T-helper 17 cell (primary cell): ENCODE measurements around the gene ADGRE1. TPM values are rescaled to one million over a fixed set of nuclear protein-coding genes. Genes with fewer than 3 reads are reported as not detected.

Experiments
- ATAC-seq: fragments of 150-1000 bp; cut with Tn5 transposase; 2 replicates; pipeline ENCODE4 v1.10.0; 2021; ENCODE audit warnings: mild to moderate bottlenecking, moderate library complexity
- DNase-seq, 3 donors: peaks; one replicate each; pipeline versions ENCODE4 v3.0.0 to v3.0.0-alpha.2; 2020 to 2021
- H3K9me3 ChIP-seq: one replicate; pipeline ENCODE4 v1.7.0; 2013; ENCODE audit warnings: low read length, mild to moderate bottlenecking; ENCODE audit not compliant: control insufficient read depth, poor library complexity, severe bottlenecking
- H3K27ac Mint-ChIP-seq: one replicate; pipeline ENCODE4 v1.8.0; 2022; ENCODE audit warnings: mild to moderate bottlenecking, moderate library complexity, mixed read lengths
- H3K27me3 Mint-ChIP-seq: one replicate; pipeline ENCODE4 v1.8.0; 2022; ENCODE audit warnings: mixed read lengths
- H3K36me3 Mint-ChIP-seq: one replicate; pipeline ENCODE4 v1.8.0; 2022; ENCODE audit warnings: low read depth, mixed read lengths
- H3K4me1 Mint-ChIP-seq: one replicate; pipeline ENCODE4 v1.8.0; 2022; ENCODE audit warnings: mild to moderate bottlenecking, mixed read lengths
- H3K4me3 Mint-ChIP-seq: one replicate; pipeline ENCODE4 v1.8.0; 2022; ENCODE audit warnings: mild to moderate bottlenecking, moderate library complexity, mixed read lengths
- total RNA-seq, 4 donors: library from RNA in 2 of 4; stranded (reverse) in 2 of 4; gene quantifications; one replicate each; pipeline ENCODE4 v1.2.3 and lab custom pipeline; 2022 to 2026

The ADGRE1 gene
- total RNA-seq, 2 donors from 2014 or later, result 3.6 to 6.6 TPM

DNA sequence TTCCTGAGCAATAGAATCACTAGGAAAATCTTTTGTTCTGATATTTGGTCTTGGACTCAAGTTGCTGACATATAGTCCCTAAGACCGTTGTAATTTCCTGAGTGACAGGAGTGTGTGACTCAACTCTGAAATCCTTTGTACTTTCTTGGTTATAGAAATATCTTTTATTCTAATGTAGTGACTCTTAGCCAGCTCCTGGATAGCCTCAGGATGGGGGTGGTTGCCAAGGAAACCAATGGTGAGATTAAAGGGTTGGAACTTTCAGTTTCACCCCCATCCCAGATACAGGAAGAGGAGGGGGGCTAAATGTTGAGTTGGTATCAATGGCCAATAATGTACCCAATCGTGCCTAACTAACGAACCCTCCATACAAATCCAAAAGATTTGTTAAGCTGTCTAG lies 92.0 kb downstream of the ADGRE1 start:
- H3K9me3 ChIP-seq, result no peaks in the 10 kb centered on the region
- H3K4me1 Mint-ChIP-seq, result no peaks in the 10 kb centered on the region
- no peak for DNase-seq
- peaks cover 3% of the 10 kb centered on the region for H3K36me3 Mint-ChIP-seq
- peaks cover 5% of the 10 kb centered on the region for H3K27me3 Mint-ChIP-seq
- ATAC-seq, result no peak
- H3K27ac Mint-ChIP-seq, result no peak overlapping the region
- H3K4me3 Mint-ChIP-seq, result no peak overlapping the region

DNA sequence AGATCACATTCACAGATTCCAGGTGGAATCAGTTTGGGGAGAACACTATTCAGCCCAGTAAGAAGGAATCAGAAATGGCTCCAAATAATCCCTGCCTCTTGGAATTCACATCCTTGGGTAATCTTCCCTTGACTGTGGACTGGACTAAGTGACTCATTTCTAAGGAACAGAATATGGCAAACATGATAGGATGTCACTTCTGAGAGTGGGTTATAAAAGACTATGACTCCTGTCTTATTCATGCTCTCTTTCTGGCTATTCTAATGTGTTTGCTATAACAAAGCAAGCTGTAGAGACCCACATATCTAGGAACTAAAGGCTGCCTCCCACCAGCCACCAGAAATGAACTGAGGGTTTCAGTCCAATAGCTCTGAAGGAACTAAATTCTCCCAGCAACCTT lies 96.1 kb downstream of the ADGRE1 start:
- Mint-ChIP-seq H3K27ac (no peak overlapping the region), H3K36me3 (no peaks in the 10 kb centered on the region), H3K4me1 (no peaks in the 10 kb centered on the region), H3K27me3 (no peaks in the 10 kb centered on the region), H3K4me3 (no peak overlapping the region)
- H3K9me3 ChIP-seq, result no peaks in the 10 kb centered on the region
- DNase-seq, result no peak
- no peak for ATAC-seq

DNA sequence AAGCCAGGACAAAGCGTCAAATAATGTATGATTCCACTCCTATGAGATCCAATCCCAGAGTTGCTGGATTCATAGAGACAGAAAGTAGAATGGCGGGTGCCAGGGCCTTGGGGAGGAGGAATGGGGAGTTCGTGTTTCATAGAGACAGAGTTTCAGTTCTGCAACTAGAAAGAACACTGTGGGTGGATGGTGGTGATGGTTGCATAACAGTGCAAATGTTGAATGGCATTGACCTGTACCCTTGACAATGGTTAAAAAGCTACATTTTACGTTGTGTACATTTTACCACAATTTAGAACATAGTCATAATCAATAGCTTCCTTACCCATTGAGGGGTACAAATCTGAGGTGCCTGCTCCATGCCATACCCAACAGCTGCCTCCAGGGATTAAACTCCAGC lies 100.5 kb downstream of the ADGRE1 start:
- Mint-ChIP-seq H3K27ac (no peak overlapping the region), H3K4me1 (no peaks in the 10 kb centered on the region), H3K27me3 (no peaks in the 10 kb centered on the region), H3K36me3 (no peaks in the 10 kb centered on the region), H3K4me3 (no peak overlapping the region)
- ATAC-seq (no peak), DNase-seq (no peak)
- no peaks in the 10 kb centered on the region for H3K9me3 ChIP-seq

DNA sequence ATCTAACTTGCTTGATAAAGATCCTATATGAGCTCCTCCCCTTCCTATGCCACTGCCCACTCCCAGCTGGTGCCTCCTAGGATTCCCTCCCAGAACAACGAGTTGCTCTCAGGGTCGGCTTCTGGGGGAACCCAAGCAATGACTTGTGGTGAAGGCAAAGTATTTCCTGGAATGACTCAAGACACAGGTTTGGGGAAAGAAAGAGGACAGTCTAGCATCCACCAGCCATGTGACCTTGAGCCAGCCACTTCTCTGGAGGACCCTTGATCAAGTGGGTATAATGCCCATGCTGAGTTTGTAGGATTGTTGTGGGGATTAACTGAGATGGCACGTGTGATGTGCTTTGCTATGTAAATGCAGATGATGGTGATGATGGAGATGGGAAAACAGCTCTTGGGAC lies 100.9 kb downstream of the ADGRE1 start:
- H3K9me3 ChIP-seq, result no peaks in the 10 kb centered on the region
- no peak for ATAC-seq
- no peak overlapping the region for H3K27ac Mint-ChIP-seq
- H3K4me1 Mint-ChIP-seq, result no peaks in the 10 kb centered on the region
- DNase-seq, result no peak
- no peaks in the 10 kb centered on the region for H3K36me3 Mint-ChIP-seq
- no peak overlapping the region for H3K4me3 Mint-ChIP-seq
- no peaks in the 10 kb centered on the region for H3K27me3 Mint-ChIP-seq

Other genes starting within 250 kb of the ADGRE1 start
- gene TNFSF14, start 217.4 kb upstream of the ADGRE1 start, total RNA-seq, result 1 to 10 TPM; 5.0 to 5.6 TPM
- gene C3, start 166.9 kb upstream of the ADGRE1 start, total RNA-seq, result under 1 TPM in 1 of 2 donors, not detected in 1; 0.35 TPM
- gene GPR108, start 150.0 kb upstream of the ADGRE1 start, total RNA-seq, result 10 to 100 TPM; 53.4 to 55.5 TPM
- gene TRIP10, start 147.9 kb upstream of the ADGRE1 start, total RNA-seq, result 1 to 10 TPM in 1 of 2 donors, under 1 TPM in 1; 0.92 to 3.3 TPM
- gene SH2D3A, start 120.1 kb upstream of the ADGRE1 start, total RNA-seq, result 10 to 100 TPM; 43.8 to 50.3 TPM
- 10 to 100 TPM; 83.0 to 92.0 TPM for gene VAV1, start 114.9 kb upstream of the ADGRE1 start, total RNA-seq
- gene MBD3L2B, start 133.9 kb downstream of the ADGRE1 start, total RNA-seq, result not detected
- not detected for gene MBD3L5, start 143.0 kb downstream of the ADGRE1 start, total RNA-seq
- gene MBD3L4, start 152.6 kb downstream of the ADGRE1 start, total RNA-seq, result not detected
- not detected for gene MBD3L2, start 161.7 kb downstream of the ADGRE1 start, total RNA-seq
- gene MBD3L3, start 171.1 kb downstream of the ADGRE1 start, total RNA-seq, result not detected
- gene ZNF557, start 182.1 kb downstream of the ADGRE1 start, total RNA-seq, result 10 to 100 TPM in 1 of 2 donors, 1 to 10 TPM in 1; 9.4 to 11.2 TPM